HepG2 (cell line): Measurements from ENCODE around the gene PAK6. TPM values are rescaled to one million over a fixed set of nuclear protein-coding genes. Genes with fewer than 3 reads are reported as not detected.

Source experiments
- ATAC-seq: fragments of 200-7000 bp; cut with Tn5 transposase; 3 replicates; pipeline ENCODE4 v1.9.1; 2020; ENCODE audit warnings: mild to moderate bottlenecking, moderate library complexity
- BruUV-seq: library from RNA; stranded (reverse); fragments of 400-500 nt; replicated peaks from 2 replicates; lab custom pipeline; 2021; lab: Mats Ljungman, UMichigan
- CTCF ChIA-PET: fragments of 300-600 bp; formaldehyde crosslinking; extraction: SDS; loops from one replicate; lab custom pipeline; 2021; ENCODE audit warnings: low total read pairs, inconsistent platforms, low intra/inter-chr PET ratio; lab: Yijun Ruan, JAX
- POLR2A ChIA-PET: fragments of 350-600 bp; sonication (Branson Sonifier 250); formaldehyde crosslinking; loops from one replicate; lab custom pipeline; 2020; ENCODE audit warnings: antibody characterized with exemption, inconsistent platforms; lab: Yijun Ruan, JAX
- DNase-seq: peaks from one replicate; pipeline ENCODE4 v3.0.0-alpha.2; 2015; ENCODE audit warnings: low spot score
- FAIRE-seq: peaks from 3 replicates; lab custom pipeline; 2011; peaks lifted over from hg19 to GRCh38; lab: Jason Lieb, UNC
- H2AFZ ChIP-seq: one replicate; pipeline ENCODE4 v1.6.1; 2011; ENCODE audit warnings: low read length, inconsistent platforms
- H3K27ac ChIP-seq: fragments of 300-600 bp; 3 replicates; pipeline ENCODE4 v1.8.0; 2011; ENCODE audit warnings: mixed run types, mild to moderate bottlenecking, mixed read lengths, low read length, inconsistent platforms; ENCODE audit not compliant: insufficient read depth; ENCODE audit errors: extremely low read length
- H3K27me3 ChIP-seq, 2 experiments: fragments of 200-600 bp in 1 of 2; 2 replicates in 1 of 2; 3 replicates in 1 of 2; pipeline versions ENCODE4 v1.6.0 to v1.8.0; 2011; ENCODE audit warnings: low read length in 2 of 2, mild to moderate bottlenecking in 2 of 2, moderate library complexity in 2 of 2, inconsistent platforms in 1 of 2; ENCODE audit not compliant: insufficient read depth in 2 of 2, control insufficient read depth in 1 of 2
- H3K36me3 ChIP-seq, 2 experiments: fragments of 200-600 bp in 1 of 2; replicated peaks in 1 of 2; 2 replicates in 1 of 2; 3 replicates in 1 of 2; pipeline versions ENCODE4 v1.5.1 to v1.8.0; 2011; ENCODE audit warnings: low read length in 2 of 2, inconsistent platforms in 1 of 2; ENCODE audit not compliant: insufficient read depth in 2 of 2, control insufficient read depth in 1 of 2
- H3K4me1 ChIP-seq: 2 replicates; pipeline ENCODE4 v1.5.1; 2012; ENCODE audit warnings: low read length, inconsistent platforms; ENCODE audit not compliant: insufficient read depth
- H3K4me2 ChIP-seq: 2 replicates; pipeline ENCODE4 v1.6.0; 2011; ENCODE audit warnings: low read depth, low read length, inconsistent platforms
- H3K4me3 ChIP-seq, 3 experiments: fragments of 200-600 bp in 1 of 3; sonication (generic), shearing (Covaris generic) in 1 of 3; replicated peaks in 1 of 3; 2 replicates each; pipeline ENCODE4 v1.5.1; 2011 to 2016; ENCODE audit warnings: low read length in 3 of 3, inconsistent platforms in 2 of 3, low read depth in 2 of 3, mild to moderate bottlenecking in 2 of 3, control low read depth in 1 of 3, mixed read lengths in 1 of 3; ENCODE audit not compliant: insufficient read depth in 1 of 3
- H3K79me2 ChIP-seq: one replicate; pipeline ENCODE4 v1.6.1; 2011; ENCODE audit warnings: low read length, inconsistent platforms; ENCODE audit not compliant: insufficient read depth
- H3K9ac ChIP-seq: 2 replicates; pipeline ENCODE4 v1.6.0; 2011; ENCODE audit warnings: mild to moderate bottlenecking, low read depth, low read length, inconsistent platforms; ENCODE audit not compliant: insufficient read depth
- H3K9me3 ChIP-seq: 2 replicates; pipeline ENCODE4 v1.5.1; 2012; ENCODE audit warnings: mild to moderate bottlenecking, low read length
- H4K20me1 ChIP-seq: 2 replicates; pipeline ENCODE4 v1.6.0; 2011; ENCODE audit warnings: inconsistent platforms, mild to moderate bottlenecking, low read length, moderate library complexity; ENCODE audit not compliant: insufficient read depth
- AHDC1 ChIP-seq: sonication (generic); formaldehyde crosslinking; IDR thresholded peaks from 2 replicates; pipeline ENCODE4 v1.5.1; 2020; ENCODE audit warnings: mild to moderate bottlenecking, missing genetic modification reagents, borderline replicate concordance
- ARNT ChIP-seq: fragments of 450-650 bp; IDR thresholded peaks from 2 replicates; pipeline ENCODE4 v1.6.1; 2017
- ELF4 ChIP-seq: sonication (generic); formaldehyde crosslinking; IDR thresholded peaks from 2 replicates; pipeline ENCODE4 v1.5.0; 2020; ENCODE audit warnings: missing genetic modification reagents, mild to moderate bottlenecking, moderate library complexity, borderline replicate concordance
- FOXO4 ChIP-seq: sonication (generic); formaldehyde crosslinking; conservative IDR thresholded peaks from 2 replicates; pipeline ENCODE4 v1.8.1; 2023; ENCODE audit warnings: missing genetic modification reagents
- HMGA1 ChIP-seq: sonication (generic); formaldehyde crosslinking; conservative IDR thresholded peaks from 2 replicates; pipeline ENCODE4 v1.4.0; 2020; ENCODE audit warnings: missing genetic modification reagents
- MXD3 ChIP-seq: IDR thresholded peaks from 2 replicates; pipeline ENCODE4 v1.6.1; 2016; ENCODE audit warnings: mild to moderate bottlenecking, missing biosample characterization, missing genetic modification reagents
- NBN ChIP-seq: fragments of 450-650 bp; conservative IDR thresholded peaks from 2 replicates; pipeline ENCODE4 v1.6.1; 2017
- NPAS2 ChIP-seq: sonication (generic); formaldehyde crosslinking; IDR thresholded peaks from 2 replicates; pipeline ENCODE4 v1.8.0; 2022; ENCODE audit warnings: mild to moderate bottlenecking, missing genetic modification reagents, borderline replicate concordance
- TEAD3 ChIP-seq: optimal IDR thresholded peaks from 2 replicates; pipeline ENCODE3; 2016; ENCODE audit warnings: borderline replicate concordance
- THAP8 ChIP-seq: sonication (generic); formaldehyde crosslinking; IDR thresholded peaks from 2 replicates; pipeline ENCODE4 v1.5.1; 2020; ENCODE audit warnings: missing genetic modification reagents, mild to moderate bottlenecking, borderline replicate concordance
- ZNF432 ChIP-seq: sonication (generic); formaldehyde crosslinking; IDR thresholded peaks from 2 replicates; pipeline ENCODE4 v1.5.0; 2020; ENCODE audit warnings: missing genetic modification reagents, mild to moderate bottlenecking, borderline replicate concordance
- ZNF513 ChIP-seq: sonication (generic); formaldehyde crosslinking; conservative IDR thresholded peaks from 2 replicates; pipeline ENCODE4 v1.5.0; 2020; ENCODE audit warnings: missing genetic modification reagents
- ZNF670 ChIP-seq: sonication (generic); formaldehyde crosslinking; IDR thresholded peaks from 2 replicates; pipeline ENCODE4 v1.8.0; 2022; ENCODE audit warnings: mild to moderate bottlenecking, missing genetic modification reagents, borderline replicate concordance
- ZNF704 ChIP-seq: sonication (generic); formaldehyde crosslinking; IDR thresholded peaks from 2 replicates; pipeline ENCODE4 v1.8.1; 2023; ENCODE audit warnings: mild to moderate bottlenecking, inconsistent platforms, moderate library complexity, missing genetic modification reagents, borderline replicate concordance
- WGBS: methylation state at CpG from one replicate; pipeline ENCODE4 v1.1.6; 2017; ENCODE audit warnings: low lambda C conversion rate; 5-methylcytosine and 5-hydroxymethylcytosine counted together
- in situ Hi-C: cut with HindIII; loops from 2 replicates; pipeline ENCODE4 v1.10.0; 2017; ENCODE audit warnings: low pct_unique_long_range_greater_than_20kb; ENCODE audit not compliant: extremely low pct_ligation_motif_present
- intact Hi-C: fragments of 100-400 bp; cut with micrococcal nuclease; formaldehyde crosslinking; loops from one replicate; pipeline ENCODE4 v1.10.0; 2022; ENCODE audit not compliant: unreplicated experiment
- polyA plus RNA-seq, 8 experiments: library from polyadenylated mRNA; depleted of rRNA in 3 of 8; stranded (reverse) in 7 of 8; unstranded in 1 of 8; fragments of >200 nt; fragmentation: Illumina TruSeq in 4 of 8; extraction: Trizol in 4 of 8; gene quantifications; 2 replicates each; pipeline versions ENCODE4 v1.2.1 to v1.2.3, GENCODE V29; 2011 to 2016; ENCODE audit warnings: low read depth in 4 of 8, missing spikeins in 1 of 8, mixed read lengths in 1 of 8; ENCODE audit not compliant: insufficient read depth in 1 of 8
- total RNA-seq, 5 experiments: library from RNA; depleted of rRNA; stranded (reverse); fragments of >200 nt; fragmentation: Illumina TruSeq; extraction: Trizol; gene quantifications; 2 replicates each; pipeline ENCODE4 v1.2.3, GENCODE V29; 2016; ENCODE audit warnings: low read depth in 1 of 5

PAK6 gene
- total and polyA plus RNA-seq, 2 of the 13 experiments (the other 11 are each of a cell fraction or from before 2014, with no cell fraction given), result 0.07 TPM; not detected in 1

GRCh38 chr15:40242213-40242599 is 3.3 kb downstream of the PAK6 start:
- Histone ChIP-seq H3K4me1 (peaks cover 35% of the 10 kb centered on the region), H4K20me1 (no peaks in the 10 kb centered on the region), H3K79me2 (no peaks in the 10 kb centered on the region), H3K9me3 (no peaks in the 10 kb centered on the region), H3K36me3 (no peaks in the 10 kb centered on the region), H2AFZ (no peak overlapping the region), H3K27me3 (peaks cover 9 to 58% of the 10 kb centered on the region in 2 experiments; a peak in 4 of 5 replicates), H3K27ac (no peak overlapping the region), H3K4me3 (no peak overlapping the region), H3K4me2 (no peak overlapping the region), H3K9ac (no peak overlapping the region)
- BruUV-seq, result no TSS peak
- DNase-seq (no peak), FAIRE-seq (no peak), ATAC-seq (no peak)
- in situ Hi-C loops (no loop called here), intact Hi-C loops (no loop called here)
- ChIA-PET CTCF (no interaction called here), POLR2A (no interaction called here)
- 48% methylated on average over 4 of the region's 10 CpGs for WGBS
- no peak for TF ChIP-seq NBN
- TF ChIP-seq ZNF670 (CRISPR knock-in tag), result no peak
- no peak for TF ChIP-seq ZNF432 (CRISPR knock-in tag)
- TF ChIP-seq TEAD3 (CRISPR knock-in tag), result no peak
- TF ChIP-seq THAP8 (CRISPR knock-in tag), result no peak
- no peak for TF ChIP-seq ZNF513 (CRISPR knock-in tag)
- no peak for TF ChIP-seq NPAS2 (CRISPR knock-in tag)
- TF ChIP-seq AHDC1, result no peak
- no peak for TF ChIP-seq FOXO4 (CRISPR knock-in tag)
- TF ChIP-seq ELF4 (CRISPR knock-in tag), result no peak
- no peak for TF ChIP-seq HMGA1 (CRISPR knock-in tag)
- no peak for TF ChIP-seq MXD3 (CRISPR knock-in tag)
- TF ChIP-seq ARNT, result no peak
- TF ChIP-seq ZNF704 (CRISPR knock-in tag), result no peak
